Endothelial cell (in vitro differentiated cells): Measurements from ENCODE around the gene RBP5. TPM values are rescaled to one million over a fixed set of nuclear protein-coding genes. Genes with fewer than 3 reads are reported as not detected.

ENCODE experiments used
- DNase-seq: peaks from one replicate; pipeline ENCODE4 v3.0.0; 2021; ENCODE audit warnings: low spot score
- H3K27ac Mint-ChIP-seq: one replicate; pipeline ENCODE4 v1.8.0; 2021; ENCODE audit warnings: mixed read lengths, inconsistent platforms; ENCODE audit not compliant: unreplicated experiment
- H3K27me3 Mint-ChIP-seq: one replicate; pipeline ENCODE4 v1.8.0; 2021; ENCODE audit warnings: mild to moderate bottlenecking, moderate library complexity, mixed read lengths, inconsistent platforms; ENCODE audit not compliant: unreplicated experiment
- H3K36me3 Mint-ChIP-seq: one replicate; pipeline ENCODE4 v1.8.0; 2021; ENCODE audit warnings: mild to moderate bottlenecking, low read depth, mixed read lengths, inconsistent platforms; ENCODE audit not compliant: unreplicated experiment
- H3K4me1 Mint-ChIP-seq: one replicate; pipeline ENCODE4 v1.8.0; 2021; ENCODE audit warnings: mild to moderate bottlenecking, mixed read lengths, inconsistent platforms; ENCODE audit not compliant: unreplicated experiment
- H3K4me3 Mint-ChIP-seq: one replicate; pipeline ENCODE4 v1.8.0; 2021; ENCODE audit warnings: mild to moderate bottlenecking, mixed read lengths, inconsistent platforms; ENCODE audit not compliant: unreplicated experiment
- H3K9me3 Mint-ChIP-seq: one replicate; pipeline ENCODE4 v1.8.0; 2021; ENCODE audit warnings: mixed read lengths, inconsistent platforms; ENCODE audit not compliant: unreplicated experiment
- CTCF ChIP-seq: fragments of 200-600 bp; sonication (generic); IDR thresholded peaks from one replicate; pipeline ENCODE4 v1.5.0; 2021; ENCODE audit warnings: antibody characterized with exemption; ENCODE audit not compliant: unreplicated experiment
- total RNA-seq: library from RNA; stranded (reverse); fragmentation: NEBNext Ultra II Directional; extraction: Animal tissue kit (Norgen Biotek cat#: 25700); gene quantifications from one replicate; pipeline ENCODE4 v1.2.1, GENCODE V29; 2021; ENCODE audit not compliant: unreplicated experiment

The RBP5 gene
- total RNA-seq, 1 donor from 2014 or later = 1.0 TPM

- H3K27ac Mint-ChIP-seq = no peak overlapping the region
- H3K27me3 Mint-ChIP-seq = peaks cover 1% of the 10 kb centered on the region
- no peak overlapping the region for H3K4me3 Mint-ChIP-seq
- no peak for TF ChIP-seq CTCF
- no peaks in the 10 kb centered on the region for H3K9me3 Mint-ChIP-seq
- peaks cover 23% of the 10 kb centered on the region for H3K36me3 Mint-ChIP-seq
- peaks cover 10% of the 10 kb centered on the region for H3K4me1 Mint-ChIP-seq
- no peak for DNase-seq
Measured at GRCh38 chr12:7100239-7100638, 28.4 kb downstream of the RBP5 start.

GRCh38 chr12:7099290-7099996, 29.2 kb downstream of the RBP5 start:
- no peak for TF ChIP-seq CTCF
- Mint-ChIP-seq H3K9me3 (no peaks in the 10 kb centered on the region), H3K36me3 (peaks cover 23% of the 10 kb centered on the region), H3K4me3 (no peak overlapping the region), H3K27me3 (peaks cover 1% of the 10 kb centered on the region), H3K4me1 (peaks cover 10% of the 10 kb centered on the region), H3K27ac (no peak overlapping the region)
- DNase-seq = no peak

- TF ChIP-seq CTCF = no peak
- H3K9me3 Mint-ChIP-seq = no peaks in the 10 kb centered on the region
- no peak overlapping the region for H3K4me3 Mint-ChIP-seq
- H3K27me3 Mint-ChIP-seq = peaks cover under 1% of the 10 kb centered on the region
- H3K27ac Mint-ChIP-seq = no peak overlapping the region
- H3K36me3 Mint-ChIP-seq = peaks cover 3% of the 10 kb centered on the region
- no peak for DNase-seq
- peaks cover 2% of the 10 kb centered on the region for H3K4me1 Mint-ChIP-seq
Measured at GRCh38 chr12:7096979-7097378, 31.7 kb downstream of the RBP5 start.

- no peak for TF ChIP-seq CTCF
- no peak overlapping the region for H3K4me3 Mint-ChIP-seq
- H3K27ac Mint-ChIP-seq = no peak overlapping the region
- no peaks in the 10 kb centered on the region for H3K36me3 Mint-ChIP-seq
- H3K9me3 Mint-ChIP-seq = no peaks in the 10 kb centered on the region
- DNase-seq = no peak
- H3K27me3 Mint-ChIP-seq = no peaks in the 10 kb centered on the region
- peaks cover 2% of the 10 kb centered on the region for H3K4me1 Mint-ChIP-seq
Measured at GRCh38 chr12:7096006-7096932, 32.4 kb downstream of the RBP5 start.

GRCh38 chr12:7093892-7094291, 34.8 kb downstream of the RBP5 start:
- Mint-ChIP-seq H3K9me3 (no peaks in the 10 kb centered on the region), H3K27me3 (peaks cover 7% of the 10 kb centered on the region), H3K36me3 (peaks cover 2% of the 10 kb centered on the region), H3K4me1 (peaks cover 13% of the 10 kb centered on the region), H3K4me3 (no peak overlapping the region), H3K27ac (no peak overlapping the region)
- TF ChIP-seq CTCF = no peak
- DNase-seq = no peak
